Epithelial cell of prostate (primary cell): ENCODE data around the gene SLC38A2.
"Not testable (repeated sequence)": the region's sequence is repeated elsewhere in the genome, so short reads cannot be mapped to it uniquely, and the experiment has no call there.

ENCODE experiments used
- DNase-seq: peaks from one replicate; pipeline ENCODE4 v3.0.0-alpha.2; 2011; ENCODE audit warnings: low read depth, low spot score
- H3K27ac ChIP-seq: fragments of 450-650 bp; 2 replicates; pipeline ENCODE4 v1.5.1; 2017; ENCODE audit warnings: mild to moderate bottlenecking

SLC38A2 gene

DNA sequence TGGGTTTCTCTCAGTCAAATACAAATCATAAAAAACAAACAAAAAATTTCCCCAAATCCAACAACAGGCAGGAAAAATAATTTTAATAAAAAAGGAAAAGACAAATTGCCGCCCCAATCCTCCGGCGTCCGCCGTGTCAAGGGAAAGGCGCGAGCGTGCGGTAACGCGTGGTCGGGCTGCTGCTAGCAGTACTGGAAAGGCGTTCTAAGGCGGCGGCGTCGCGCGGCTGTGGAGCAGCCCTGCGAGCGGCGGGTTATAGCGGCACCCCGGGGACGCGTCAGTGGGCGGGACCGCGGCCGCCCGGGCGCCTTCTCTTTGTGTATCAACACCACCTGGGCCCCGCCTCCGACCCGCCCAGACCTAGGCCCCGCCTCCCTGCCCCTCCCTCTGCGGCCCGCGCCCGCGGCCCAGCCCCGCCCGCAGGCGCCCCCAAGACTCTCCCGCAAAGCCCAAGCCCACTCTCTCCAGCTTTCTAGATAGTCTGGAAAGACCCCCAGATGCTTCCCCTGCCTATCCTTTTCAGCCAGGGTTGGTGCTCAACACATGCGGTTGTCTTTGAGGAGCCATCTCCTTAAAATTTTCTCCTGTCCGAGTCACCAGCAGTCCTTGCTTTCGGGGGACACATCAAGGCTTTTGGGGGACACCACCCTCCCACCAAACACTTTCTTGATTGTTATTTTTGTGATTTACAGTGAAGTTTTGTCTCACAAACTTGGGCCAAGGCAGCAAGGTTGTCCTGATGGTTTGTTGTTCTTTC is at the start of gene SLC38A2:
SLC38A2 (minus strand) TSS at position 230 of the 757 bp plus-strand sequence. CDS start 1,480 bp downstream, outside the sequence.
- H3K27ac ChIP-seq = peak within 1 kb of the TSS; percentile 98
- no peak for DNase-seq

DNA sequence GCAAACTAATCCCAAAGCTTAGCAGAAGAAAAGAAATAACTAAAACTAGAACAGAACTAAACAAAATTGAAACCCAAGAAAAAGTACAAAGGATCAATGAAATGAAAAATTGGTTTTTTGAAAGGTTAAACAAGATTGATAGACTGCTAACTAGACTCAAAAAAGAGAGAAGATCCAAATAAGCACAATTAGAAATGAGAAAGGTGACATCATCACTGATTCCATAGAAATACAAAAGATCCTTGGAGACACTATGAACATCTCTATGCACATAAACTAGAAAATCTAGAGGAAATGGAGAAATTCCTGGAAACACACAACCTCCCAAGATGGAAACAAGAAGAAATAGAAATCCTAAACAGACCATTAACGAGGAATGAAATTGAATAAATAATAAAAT is 47.1 kb upstream of the SLC38A2 start:
- no peak overlapping the region for H3K27ac ChIP-seq

DNA sequence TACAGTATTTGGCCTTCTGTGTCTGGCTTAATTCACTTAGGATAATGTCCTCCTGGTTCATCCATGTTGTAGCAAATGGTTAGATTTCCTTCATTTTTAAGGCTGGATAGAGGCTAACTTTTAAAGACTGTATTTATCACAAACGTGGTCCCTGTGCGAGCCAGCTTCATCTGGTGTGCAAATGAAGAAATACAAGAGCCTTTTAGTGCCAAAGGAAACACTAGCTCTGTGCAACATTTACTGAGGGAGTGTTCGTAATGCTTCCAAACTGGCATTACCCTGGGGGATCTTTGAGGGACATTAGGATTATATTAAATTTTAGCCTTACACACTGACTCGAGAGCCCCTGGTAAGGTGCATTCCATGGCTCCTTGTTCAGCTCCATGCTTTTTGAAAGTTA is 43.0 kb upstream of the SLC38A2 start:
- DNase-seq = no peak

More for the DNA sequence above, 47.1 kb upstream of the SLC38A2 start:
- no peak for DNase-seq

DNA sequence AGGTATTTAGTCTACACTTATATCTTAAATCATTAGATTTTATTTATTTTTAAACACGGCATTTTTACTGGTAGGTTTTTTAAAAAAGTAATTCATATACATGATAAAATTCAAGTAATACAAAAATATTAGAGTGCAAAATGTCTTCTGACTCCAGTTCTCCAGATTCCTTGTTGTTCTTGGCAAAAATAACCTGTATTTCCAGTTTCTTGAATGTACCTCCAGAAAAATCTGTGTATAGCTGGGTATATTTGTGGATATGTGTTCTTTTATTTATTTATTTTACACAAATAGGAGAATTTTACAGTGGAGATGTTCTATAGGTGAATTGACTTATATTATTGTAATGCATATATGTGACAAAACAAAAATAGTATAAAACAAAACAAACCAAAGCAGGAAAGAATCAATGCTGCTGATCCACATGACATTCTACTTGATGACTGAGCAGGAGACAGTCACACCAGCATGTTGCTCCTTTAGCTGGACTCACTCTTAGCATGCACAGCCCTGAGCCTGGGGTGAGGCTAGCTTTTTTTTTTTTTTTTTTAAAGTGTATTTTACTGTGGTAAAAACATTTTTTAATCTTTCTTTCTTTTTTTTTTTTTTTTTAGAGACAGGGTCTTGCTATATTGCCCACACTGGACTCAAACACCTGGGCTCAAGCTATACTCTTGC is 42.2 kb upstream of the SLC38A2 start:
- DNase-seq = no peak
- peak overlapping the region; percentile 32 for H3K27ac ChIP-seq

More for the DNA sequence above, 43.0 kb upstream of the SLC38A2 start:
- H3K27ac ChIP-seq = no peak overlapping the region

DNA sequence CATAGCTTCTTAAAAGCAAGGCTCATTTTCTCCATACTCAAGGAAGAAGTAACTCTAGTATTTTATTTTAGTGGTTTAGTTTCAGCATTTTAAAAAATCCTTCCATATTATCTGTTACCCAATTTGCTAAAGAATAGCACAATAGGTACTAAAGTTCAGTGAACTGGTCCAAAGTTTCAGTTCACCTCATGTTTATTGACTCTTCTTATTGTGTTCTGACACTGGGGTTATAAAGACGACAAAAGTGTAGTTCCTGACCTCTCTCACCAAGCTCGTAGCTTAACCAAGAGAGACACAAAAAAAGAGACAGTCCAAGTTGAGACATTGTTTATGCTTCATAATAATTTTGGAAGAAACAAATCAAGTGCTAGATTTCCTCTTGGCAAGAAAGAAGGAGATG is 40.8 kb upstream of the SLC38A2 start:
- no peak for DNase-seq
- H3K27ac ChIP-seq = no peak overlapping the region

DNA sequence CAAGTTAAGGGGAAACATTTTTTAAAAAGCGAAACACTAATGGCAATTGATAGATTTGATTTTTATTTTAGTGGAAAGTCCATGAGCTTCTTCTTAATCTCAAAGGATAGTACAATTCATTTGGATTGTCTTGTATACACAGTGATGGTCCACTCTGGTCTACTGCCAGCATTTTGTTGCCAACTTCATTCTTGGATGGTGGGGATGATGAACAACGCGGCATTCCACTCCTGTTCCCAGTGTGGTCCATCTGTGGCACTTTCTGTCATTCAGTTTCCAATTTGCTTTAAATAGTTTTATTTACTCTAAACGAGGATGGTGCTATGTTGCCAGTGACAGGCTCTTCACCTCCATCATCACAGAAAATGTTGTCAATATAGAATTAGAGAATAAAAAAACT is 40.3 kb upstream of the SLC38A2 start:
- DNase-seq = no peak
- no peak overlapping the region for H3K27ac ChIP-seq

DNA sequence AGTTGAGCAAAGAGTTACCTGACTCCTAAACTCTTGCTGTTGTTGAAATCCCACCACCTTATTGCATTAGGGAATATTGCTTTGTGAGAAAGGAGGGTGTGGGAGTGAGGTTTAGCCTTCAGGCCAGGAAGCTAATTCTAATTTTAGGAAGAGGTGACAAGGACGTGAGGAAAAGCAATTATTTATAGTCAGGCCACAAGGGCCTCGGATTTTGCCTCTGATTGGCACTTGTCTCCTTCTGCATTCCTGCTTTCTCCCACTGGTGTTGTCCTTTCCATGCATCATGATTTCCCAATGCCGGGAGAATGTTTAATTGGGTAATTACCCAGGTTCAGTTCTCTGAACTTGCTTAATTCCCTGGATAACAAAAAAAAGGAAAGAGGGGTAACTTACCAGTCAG is 37.9 kb upstream of the SLC38A2 start:
- no peak for DNase-seq
- no peak overlapping the region for H3K27ac ChIP-seq

DNA sequence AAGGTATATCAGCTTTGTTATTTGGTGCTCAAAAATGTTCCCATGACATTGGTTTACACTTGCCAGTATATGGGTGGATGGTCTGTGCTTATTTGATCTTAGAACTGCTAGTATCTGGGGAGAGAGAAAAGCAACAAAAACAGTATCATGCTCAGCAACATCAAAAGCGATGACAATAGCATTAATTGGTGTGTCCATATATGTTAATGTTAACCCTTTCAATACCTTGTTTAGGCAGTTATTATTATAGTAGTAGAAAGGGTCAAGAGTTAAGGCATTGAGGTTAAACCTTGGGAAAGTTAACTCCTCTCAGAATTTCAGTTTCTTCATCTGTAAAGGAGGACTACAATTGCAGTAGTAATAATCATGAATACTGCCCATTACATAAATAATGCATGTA is 37.4 kb upstream of the SLC38A2 start:
- DNase-seq = no peak
- H3K27ac ChIP-seq = no peak overlapping the region

DNA sequence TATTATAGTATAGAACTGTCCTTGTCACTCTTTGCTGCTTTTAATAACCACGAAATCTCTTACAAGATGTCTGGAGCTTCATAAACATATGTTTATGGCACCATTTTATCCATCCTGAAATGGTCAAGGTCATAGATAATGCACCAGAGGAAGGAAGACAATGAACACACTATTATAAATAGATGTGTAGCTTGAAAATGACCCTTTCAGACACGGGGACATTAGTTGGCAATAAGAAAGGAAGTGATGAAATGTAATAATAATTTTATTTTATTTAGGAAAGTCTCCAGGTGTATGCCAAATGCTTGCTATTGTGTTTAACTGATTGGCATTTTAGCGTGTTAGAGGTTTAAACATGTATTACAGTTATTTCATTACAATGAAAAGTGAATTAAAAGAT is 36.8 kb upstream of the SLC38A2 start:
- DNase-seq = no peak
- H3K27ac ChIP-seq = no peak overlapping the region

DNA sequence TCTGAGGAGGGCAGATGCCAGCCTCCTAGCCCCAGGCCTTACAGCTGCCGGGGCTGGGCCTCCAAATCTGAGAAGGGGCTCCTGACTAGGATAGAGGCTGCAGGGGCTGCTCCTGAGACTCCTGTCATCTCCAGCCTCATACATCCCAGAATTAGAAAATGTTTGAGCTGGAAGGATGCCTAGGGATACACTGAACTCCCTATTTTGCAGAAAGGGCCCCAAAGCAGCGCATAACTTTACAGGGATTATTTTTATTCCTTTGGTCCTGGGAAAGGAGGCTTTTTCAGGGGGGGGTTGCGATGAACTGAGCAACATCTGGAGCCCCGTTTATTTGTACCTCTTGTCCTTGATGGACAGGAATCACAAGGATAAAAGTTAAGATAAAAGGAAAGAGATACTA is 35.9 kb upstream of the SLC38A2 start:
- no peak for DNase-seq
- H3K27ac ChIP-seq = no peak overlapping the region

DNA sequence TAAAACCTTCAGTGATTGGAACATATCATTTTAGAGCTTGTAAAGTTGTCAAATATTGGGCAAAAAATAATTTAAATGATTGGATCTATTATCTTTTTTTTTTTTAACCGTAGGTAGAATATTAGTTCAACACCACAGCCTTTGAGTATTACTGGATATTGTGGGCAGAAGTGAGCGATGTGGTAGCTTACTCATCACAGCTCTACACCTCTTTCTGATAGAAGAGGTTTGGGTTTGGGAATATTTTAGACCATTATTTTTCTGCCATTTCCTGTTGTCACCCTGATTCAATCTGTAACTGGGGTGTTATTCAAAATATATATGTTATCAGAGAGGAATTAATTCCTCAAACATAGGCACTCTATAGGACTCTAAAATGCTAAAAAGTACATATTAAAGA is 34.8 kb upstream of the SLC38A2 start:
- DNase-seq = no peak

DNA sequence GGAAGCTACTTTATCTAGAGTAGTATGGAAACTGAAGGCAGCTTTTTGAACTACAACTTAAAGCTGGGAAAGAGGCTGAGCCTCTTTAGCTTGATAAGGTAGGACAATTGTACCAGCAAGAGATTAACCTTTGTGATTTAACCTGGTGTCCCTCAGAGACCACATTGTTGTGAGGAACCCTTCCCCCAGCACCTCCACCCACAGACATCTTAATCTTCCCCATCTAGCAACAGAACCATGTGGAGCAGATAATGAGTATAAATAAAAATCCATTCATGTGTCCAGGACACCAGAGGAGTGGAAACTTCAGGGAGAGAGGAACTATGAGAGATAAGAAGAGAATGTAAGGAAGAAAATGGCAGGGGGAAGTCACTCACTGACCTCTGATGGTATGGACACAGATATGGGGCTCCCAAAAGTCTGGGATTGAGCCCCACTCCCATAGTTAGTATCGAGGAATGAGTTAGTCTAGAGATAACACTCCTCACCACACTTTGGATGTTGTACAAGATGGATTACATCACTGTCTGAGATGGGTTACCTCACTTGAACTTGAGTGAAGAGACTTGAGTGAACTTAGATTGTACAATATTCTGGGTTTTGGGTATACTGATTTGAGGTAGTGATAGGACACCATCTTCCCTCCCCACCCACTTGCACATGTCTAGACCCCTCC is 33.9 kb upstream of the SLC38A2 start:
- DNase-seq = no peak
- H3K27ac ChIP-seq = no peak overlapping the region

More for the DNA sequence above, 34.8 kb upstream of the SLC38A2 start:
- no peak overlapping the region for H3K27ac ChIP-seq

DNA sequence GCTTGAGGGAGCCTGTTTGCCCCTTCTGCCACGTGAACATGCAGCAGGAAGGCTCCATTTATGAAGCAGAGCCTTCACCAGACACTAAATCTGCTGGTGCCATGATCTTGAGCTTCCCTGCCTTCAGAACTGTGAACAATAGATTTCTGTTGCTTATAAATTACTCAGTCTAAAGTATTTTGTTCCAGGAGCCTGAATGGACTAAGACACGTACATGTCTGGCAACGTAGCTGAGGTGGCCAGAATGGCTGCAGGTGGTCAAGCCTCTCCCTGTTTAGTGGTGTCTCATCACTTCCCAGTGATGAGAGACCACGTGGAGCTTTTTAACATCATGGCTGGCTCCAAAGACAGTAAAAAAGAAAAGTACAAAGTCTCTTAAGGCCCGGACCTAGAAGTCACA is 32.2 kb upstream of the SLC38A2 start:
- no peak overlapping the region for H3K27ac ChIP-seq
- DNase-seq = no peak

DNA sequence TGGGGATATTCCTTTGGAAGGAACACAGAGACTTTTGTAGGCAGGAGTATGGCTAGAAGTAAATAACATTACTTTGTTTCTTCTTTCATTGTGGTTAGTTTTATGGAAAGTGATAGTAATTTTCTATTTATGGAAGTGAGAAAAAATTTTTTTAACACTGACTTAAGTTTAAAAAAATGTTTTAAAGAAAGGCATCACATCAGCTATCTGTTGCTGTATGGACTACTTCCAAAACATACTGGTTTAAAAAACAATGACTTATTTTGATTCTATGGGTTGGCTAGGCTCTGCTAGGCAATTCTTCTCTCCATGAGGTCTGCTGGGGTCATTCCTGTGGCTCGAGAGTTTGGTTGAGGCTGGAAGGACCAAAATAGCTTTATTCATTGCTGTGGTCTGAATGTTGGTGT is 31.7 kb upstream of the SLC38A2 start:
- no peak overlapping the region for H3K27ac ChIP-seq
- no peak for DNase-seq

DNA sequence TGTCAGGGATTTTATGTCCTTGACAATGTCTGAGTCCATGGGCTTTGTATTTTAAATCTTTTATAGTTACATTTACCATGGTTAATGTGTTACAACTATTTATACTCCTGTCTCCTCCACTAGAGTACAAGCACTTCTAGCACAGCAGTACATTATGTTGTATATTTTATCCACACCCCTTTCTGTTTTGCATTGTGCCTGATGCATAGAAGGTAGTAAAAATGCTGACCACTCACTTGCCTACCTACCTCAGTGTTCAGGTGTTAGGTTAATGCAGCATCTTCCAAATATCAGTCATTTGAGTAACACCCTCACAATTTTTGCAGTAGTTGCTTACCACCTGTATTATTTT is 31.1 kb upstream of the SLC38A2 start:
- peak overlapping the region; percentile 38 for H3K27ac ChIP-seq
- no peak for DNase-seq

DNA sequence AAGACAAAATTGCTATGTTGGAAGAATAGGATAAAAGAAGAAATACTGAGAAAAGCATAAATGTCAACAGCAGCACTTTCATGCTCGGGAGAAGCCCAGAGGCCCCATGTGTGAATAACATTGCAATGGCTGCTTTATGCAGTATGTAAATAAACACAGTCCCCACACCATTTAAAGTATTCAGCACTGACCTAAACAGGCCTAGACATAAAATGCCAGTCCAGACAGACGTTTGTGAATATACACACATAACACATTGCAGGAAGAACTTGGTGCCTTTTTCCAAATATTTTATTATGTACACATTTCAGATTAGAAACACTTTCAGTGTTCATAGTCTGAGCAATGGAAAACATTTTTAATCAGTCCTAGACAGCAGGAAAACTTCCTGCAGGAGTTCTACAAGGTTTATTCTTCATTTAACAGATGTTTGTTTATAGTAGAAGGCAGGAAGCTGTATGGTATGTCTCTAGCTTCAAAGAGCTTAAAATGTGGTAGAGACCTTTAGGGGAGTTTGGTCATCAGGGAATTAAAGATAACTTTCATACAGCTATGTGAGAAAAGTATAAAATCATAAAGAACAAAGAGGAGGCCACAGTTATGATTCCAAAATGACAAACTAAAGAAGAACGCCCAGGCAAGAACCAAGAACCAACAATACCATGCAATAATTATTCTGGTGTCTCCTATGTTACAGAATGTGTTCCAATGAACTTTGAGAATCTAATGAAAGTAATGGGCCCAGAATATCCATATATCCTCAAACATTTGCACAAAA is 30.6 kb upstream of the SLC38A2 start:
- peak overlapping the region; percentile 38 for H3K27ac ChIP-seq
- no peak for DNase-seq

DNA sequence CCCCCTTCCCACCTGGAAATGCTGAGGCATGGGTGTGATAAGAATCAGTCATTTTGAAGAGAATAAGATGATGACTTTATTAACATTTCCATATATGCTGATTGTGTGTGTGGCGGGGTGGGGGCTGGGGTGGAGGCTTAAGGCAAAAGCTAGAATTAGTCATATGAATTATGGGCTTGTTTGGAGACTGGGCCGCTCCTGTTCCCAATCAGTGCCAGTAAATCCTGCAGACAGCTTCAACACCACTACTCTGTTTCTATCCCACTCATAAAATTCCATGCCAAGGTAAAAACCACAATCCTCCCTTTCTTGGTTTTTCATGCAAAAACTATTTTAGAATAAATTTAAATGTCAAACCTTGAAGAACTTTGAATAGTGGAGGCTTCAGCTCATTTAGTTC is 29.9 kb upstream of the SLC38A2 start:
- peak overlapping the region; percentile 38 for H3K27ac ChIP-seq
- DNase-seq = no peak

DNA sequence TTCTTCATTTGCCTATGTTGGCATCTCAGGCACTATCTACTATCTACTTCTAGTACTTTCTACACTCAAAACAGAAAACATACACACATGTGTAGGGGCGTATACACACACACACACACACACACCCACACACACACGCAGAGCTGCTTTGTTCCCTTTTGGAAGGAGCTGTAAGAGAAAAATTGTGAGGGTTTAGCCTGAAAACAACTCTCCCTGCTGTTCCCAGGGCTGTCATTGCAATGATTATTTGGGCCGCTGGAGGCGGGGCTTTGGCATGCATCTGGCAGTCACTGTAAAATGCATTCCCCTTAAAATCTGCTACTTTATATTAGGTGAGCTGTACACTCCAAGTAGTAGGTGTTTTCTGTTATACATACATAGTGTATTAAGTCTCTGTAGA is 29.1 kb upstream of the SLC38A2 start:
- DNase-seq = no peak
- peak overlapping the region; percentile 38 for H3K27ac ChIP-seq

DNA sequence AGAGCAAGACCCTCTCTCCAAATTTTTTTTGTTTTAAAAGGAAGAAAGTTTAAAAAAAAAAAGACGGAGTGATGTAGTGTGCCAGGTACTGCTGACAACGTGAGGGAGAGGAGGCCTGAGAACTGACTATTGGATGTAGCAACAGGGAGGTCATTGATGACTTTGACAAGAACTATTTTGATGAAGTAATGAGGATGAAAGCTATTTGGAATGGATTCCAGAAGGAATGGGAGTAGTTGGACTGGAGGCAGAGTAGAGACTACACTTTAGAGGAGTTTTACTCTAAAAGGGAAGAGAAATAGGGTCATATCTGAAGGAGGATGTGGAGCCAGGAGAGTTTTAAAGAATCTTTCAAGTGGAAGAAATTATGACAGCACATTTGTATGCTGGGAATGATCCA is 27.8 kb upstream of the SLC38A2 start:
- no peak for DNase-seq
- H3K27ac ChIP-seq = no peak overlapping the region

DNA sequence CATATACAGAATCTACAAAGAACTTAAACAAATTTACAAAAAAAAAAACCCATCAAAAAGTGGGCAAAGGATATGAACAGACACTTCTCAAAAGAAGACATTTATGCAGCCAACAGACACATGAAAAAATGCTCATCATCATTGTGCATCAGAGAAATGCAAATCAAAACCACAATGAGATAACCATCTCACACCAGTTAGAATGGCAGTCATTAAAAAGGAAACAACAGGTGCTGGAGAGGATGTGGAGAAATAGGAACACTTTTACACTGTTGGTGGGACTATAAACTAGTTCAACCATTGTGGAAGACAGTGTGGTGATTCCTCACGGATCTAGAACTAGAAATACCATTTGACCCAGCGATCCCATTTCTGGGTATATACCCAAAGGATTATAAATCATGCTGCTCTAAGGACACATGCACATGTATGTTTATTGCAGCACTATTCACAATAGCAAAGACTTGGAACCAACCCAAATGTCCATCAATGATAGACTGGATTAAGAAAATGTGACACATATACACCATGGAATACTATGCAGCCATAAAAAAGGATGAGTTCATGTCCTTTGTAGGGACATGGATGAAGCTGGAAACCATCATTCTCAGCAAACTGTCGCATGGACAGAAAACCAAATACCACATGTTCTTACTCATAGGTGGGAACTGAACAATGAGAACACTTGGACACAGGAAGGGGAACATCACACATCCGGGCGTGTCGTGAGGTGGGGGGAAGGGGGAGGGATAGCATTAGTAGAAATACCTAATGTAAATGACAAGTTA is 27.1 kb upstream of the SLC38A2 start:
- DNase-seq, H3K27ac ChIP-seq: not testable (repeated sequence)
